NCI-H2171 (cell line): ENCODE data around the gene ICE2.
"Not testable (repeated sequence)": the region's sequence is repeated elsewhere in the genome, so short reads cannot be mapped to it uniquely, and the experiment has no call there.

ENCODE experiments used
- DNase-seq: peaks from one replicate; lab custom pipeline; 2025; lab: John Stamatoyannopoulos, UW

Gene ICE2

GRCh38 chr15:60407415-60407805 is 71.5 kb downstream of the ICE2 start:
- no peak for DNase-seq

- no peak for DNase-seq
Measured at GRCh38 chr15:60406513-60407414, 72.2 kb downstream of the ICE2 start.

GRCh38 chr15:60405399-60405798 is 73.5 kb downstream of the ICE2 start:
- no peak for DNase-seq

GRCh38 chr15:60404351-60404750 is 74.6 kb downstream of the ICE2 start:
- not testable (repeated sequence) for DNase-seq

GRCh38 chr15:60400944-60401343 is 78.0 kb downstream of the ICE2 start:
- no peak for DNase-seq

DNA sequence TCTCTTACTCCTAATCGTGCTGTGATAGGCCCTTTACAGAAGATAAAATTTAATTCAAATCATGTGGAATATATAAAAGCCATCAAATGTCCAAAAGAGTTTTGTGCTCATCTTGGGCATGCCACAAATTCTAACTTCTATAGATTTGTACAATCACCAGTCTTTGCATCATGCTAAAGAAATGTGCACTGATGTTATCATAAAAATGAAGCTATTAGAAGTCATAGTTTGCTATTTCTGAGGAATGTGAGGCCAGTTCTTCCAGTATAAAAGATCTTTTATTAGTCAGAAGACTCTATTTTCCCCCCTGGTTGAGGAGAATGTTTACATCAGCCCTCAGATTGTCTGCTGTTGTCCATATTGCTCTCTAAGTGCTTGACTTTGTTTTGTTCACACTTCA is 79.0 kb downstream of the ICE2 start:
- no peak for DNase-seq

DNA sequence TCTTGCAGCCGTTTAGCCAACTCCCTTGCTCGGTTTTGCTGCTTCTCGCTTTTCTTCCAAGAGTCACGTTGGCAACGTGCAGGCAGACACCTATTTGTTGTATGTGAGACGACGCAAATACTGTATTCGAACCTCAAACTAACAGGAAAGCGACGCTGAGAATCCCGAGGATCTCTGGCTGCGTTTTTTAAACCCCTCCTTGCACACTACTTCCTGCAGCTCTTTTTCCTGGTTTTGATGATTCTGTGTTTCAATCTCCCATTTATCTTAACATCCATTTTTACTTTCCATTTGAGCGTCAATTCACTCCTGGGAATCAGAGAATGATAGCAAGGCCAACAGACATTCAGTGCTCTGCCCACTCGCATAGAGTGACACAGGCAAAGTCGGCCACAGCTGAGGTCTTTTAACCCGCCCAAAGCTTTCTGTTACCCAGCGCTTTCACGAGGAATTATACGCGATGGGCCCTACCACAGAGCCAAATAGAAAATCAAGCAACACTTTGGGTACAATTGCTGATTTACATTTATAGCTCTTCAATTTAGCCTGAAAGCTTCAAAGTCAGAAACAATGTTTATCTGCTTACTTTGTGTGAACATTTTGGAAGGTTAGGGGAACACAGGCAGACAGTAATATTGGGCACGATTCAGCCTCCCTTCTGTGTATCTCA is 79.6 kb downstream of the ICE2 start:
- DNase-seq: no peak

- DNase-seq: peak; percentile 88
Measured at GRCh38 chr15:60397772-60398445, 81.0 kb downstream of the ICE2 start, which contains the start of gene ANXA2. TSS of gene ANXA2 (minus strand) at chr15:60397986. CDS start at chr15:60386075, 11,911 bp downstream.

DNA sequence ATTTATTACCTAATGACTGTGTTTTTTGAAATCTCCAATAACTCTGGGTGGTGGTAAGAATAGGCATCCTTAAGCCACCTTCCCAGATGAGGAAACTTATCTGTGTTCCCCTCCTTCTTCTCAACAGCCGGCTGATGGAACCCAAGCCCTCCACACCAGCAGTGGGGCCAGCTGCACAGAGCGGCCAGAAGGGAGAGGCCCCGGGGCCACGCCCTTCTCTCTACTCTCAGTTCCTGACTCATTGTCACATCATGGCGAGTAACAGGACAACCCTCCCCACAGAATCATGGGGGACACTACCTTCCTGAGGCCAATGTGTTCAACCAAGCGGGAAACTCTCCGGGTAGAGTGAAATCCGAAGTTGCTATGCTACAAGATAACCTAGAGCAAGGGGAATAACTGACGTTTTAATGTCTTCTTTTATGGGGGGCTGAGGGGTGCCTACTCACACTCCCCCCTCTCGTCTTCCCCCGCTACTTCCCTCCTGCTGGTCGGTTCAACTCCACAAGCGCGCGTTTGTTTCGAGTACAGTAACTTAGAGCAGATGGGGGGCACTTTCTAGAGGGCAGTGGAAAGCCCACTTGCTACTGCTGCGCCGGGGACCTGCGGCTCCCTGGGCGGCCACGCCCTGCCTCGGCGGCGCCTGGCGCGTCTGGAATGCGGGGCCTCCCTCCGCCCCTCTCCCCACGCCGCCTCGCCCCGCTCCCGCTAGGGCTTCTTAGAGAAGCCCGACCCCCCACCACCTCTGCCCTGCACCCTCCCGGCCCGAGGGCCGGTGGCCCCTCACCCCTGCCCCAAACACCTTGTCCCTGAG is 81.8 kb downstream of the ICE2 start:
- peak; percentile 63 for DNase-seq

- no peak for DNase-seq
Measured at GRCh38 chr15:60396560-60396957, 82.4 kb downstream of the ICE2 start.

GRCh38 chr15:60396100-60396499 is 82.8 kb downstream of the ICE2 start:
- no peak for DNase-seq

DNA sequence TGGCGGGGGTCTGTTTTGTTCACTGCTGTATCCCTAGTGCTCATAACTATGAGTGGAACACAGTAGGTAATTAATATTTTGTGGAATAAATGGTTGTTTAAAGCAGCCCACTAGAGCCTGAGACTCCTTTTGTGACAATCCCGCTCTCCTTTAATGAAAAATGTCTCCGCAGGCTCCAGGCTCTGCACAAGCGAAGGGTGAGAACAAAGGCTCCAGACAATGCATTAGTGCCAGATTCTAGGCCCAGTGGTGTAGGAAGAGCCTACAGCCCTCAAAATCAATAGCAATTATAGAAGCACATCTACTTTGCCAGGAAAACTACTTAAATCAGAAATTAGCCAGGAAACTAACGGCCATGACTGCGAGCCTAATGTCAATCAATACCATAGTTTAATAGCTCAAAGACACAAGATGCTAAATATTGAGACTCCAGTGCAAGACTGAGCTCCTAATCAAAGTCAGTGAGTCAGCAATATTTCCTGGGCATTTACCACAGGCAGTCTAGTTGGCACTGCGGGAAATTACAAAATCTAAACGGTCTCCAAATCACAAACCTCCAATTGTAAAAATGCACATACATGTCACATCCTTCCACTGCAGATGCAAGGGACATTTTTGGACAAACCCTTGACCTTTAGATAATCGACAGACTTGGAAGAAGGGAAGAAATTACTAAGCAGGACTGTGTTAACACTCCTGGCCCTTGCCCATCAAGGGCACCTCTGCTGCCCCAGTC is 83.5 kb downstream of the ICE2 start:
- no peak for DNase-seq

DNA sequence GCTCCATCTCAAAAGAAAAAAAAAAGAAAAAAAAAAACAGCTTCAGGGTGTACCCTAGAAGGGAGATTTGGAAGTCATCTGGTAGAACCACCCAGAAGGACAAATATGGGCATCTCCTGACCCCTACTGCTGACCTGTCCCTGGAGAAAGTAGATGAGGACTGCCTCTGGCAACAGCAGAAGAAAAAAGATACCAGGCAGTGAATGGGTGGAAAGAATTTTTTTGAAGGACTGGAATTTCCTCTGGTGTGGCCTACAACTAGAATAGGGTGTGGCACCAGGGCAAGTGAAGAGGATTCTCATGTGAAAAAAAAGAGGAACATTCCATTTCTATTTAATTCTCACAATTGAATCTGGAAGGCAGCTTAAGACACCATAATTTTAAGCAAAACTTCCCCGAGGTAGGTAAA is 84.2 kb downstream of the ICE2 start:
- DNase-seq: no peak

GRCh38 chr15:60392986-60393790 is 85.8 kb downstream of the ICE2 start:
- no peak for DNase-seq

GRCh38 chr15:60392601-60392985 is 86.3 kb downstream of the ICE2 start:
- no peak for DNase-seq

DNA sequence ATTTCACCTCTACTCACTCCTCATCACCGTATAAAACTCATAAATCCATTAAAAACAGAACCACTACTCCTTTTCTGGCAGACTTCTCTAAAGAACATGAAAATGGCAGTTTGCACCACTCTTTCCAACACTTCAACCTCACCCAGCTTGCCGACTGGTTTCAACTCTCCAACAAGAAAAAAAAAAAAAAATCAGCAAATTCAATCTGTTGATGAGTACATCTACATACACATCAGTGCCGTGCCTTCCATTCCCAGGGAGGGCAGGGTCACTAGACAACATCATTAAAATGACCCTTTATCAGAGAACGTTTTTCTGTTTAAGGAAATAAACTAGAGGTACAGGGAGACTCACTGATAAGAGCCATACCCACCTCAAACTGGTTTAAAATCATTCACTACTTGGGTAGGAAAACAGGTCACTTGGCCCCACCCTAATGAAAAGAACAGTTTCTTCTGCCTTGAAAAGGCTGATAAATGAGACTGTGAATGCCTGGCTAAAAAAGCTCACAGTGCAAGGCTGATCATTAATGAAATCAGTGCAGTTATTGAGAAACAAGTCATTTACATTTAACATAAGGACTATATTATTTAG is 87.1 kb downstream of the ICE2 start:
- DNase-seq: no peak

DNA sequence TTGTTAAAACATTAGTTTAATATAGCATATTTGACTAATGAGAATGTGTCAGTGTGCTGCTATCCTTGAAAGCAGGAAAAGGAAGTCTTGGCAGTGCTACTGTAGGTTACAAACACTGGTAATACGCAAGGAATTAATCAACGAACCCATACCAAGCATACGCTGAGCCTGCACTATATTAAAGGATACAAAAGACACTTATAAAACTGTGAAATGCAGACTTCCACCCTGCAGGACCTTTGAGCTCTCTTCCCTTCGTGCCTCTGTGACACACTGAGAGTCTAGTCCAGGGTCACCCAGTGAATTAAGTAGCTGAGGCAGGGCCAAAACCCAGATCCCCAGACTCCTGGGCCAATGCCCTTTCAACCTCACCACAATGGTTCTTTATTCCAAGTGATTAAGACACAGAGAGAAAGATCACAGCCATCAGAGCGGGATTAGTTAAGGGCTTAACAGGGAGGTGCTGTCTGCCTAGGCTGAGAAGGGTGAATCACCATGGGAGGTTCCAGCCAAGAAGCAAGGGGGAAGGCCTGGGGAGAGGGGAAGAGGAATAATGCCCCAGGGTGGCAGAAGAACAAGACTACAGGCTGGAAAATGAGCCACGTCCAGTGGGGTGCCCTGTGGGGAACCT is 88.0 kb downstream of the ICE2 start:
- no peak for DNase-seq

GRCh38 chr15:60390231-60390630 is 88.7 kb downstream of the ICE2 start:
- DNase-seq: no peak
